Fibroblast of skin of right quadriceps (primary cell): ENCODE results near the gene MFGE8.

Source experiments
- DNase-seq: peaks from one replicate; pipeline ENCODE4 v3.0.0-alpha.2; 2013

MFGE8 gene

GRCh38 chr15:88897456-88898194 is 15.6 kb downstream of the MFGE8 start:
- peak; percentile 78 for DNase-seq

GRCh38 chr15:88897142-88897455 is 16.1 kb downstream of the MFGE8 start:
- no peak for DNase-seq

DNA sequence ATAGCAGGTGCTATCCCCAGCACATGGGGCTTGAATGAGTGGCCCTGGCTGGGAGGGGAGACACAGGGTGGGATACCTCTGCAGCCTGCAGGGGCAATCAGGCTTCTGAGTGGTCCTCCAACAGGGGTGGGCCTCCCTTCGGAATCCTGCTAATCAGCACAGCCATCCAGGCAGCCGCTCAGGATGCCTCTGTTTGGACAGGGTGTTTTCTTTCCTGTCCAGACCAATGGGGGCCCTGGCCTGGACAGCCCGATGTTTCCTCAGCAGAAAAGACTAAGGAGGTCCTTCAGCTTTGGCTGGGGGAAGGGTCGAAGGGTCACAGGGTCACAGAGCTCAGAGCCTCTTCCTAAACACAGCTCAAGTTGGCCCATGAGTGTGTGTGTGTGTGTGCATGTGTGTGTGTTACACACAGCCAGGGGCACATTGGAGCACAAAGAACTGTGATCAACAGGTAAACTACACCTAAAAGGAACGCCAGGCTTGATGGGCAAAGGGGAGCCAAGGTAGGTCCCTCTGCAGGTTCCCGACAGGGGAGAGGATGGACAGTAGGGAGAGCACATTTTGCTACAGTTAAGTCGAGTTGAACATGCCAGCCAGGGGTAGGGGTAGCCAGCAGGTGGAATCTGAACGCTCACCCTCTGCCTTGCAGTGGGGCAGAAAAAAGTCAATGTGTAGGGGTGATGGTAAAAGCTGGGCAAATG is 16.7 kb downstream of the MFGE8 start:
- no peak for DNase-seq

GRCh38 chr15:88894819-88895767 is 18.1 kb downstream of the MFGE8 start, which contains the start of gene HAPLN3:
HAPLN3 (minus strand) TSS chr15:88895544; CDS start chr15:88887298, 8,246 bp downstream.
- DNase-seq, result peak; percentile 31

GRCh38 chr15:88894348-88894818 is 18.8 kb downstream of the MFGE8 start:
- peak; percentile 38 for DNase-seq

- DNase-seq, result no peak
Observed at GRCh38 chr15:88891540-88892254, 21.5 kb downstream of the MFGE8 start.

GRCh38 chr15:88890495-88890894 is 22.7 kb downstream of the MFGE8 start:
- peak; percentile 56 for DNase-seq

- no peak for DNase-seq
Observed at GRCh38 chr15:88888719-88889118, 24.5 kb downstream of the MFGE8 start.

GRCh38 chr15:88887068-88887580 is 26.1 kb downstream of the MFGE8 start:
- no peak for DNase-seq

- peak; percentile 69 for DNase-seq
Observed at GRCh38 chr15:88882785-88883184, 30.4 kb downstream of the MFGE8 start.

GRCh38 chr15:88881775-88882174 is 31.4 kb downstream of the MFGE8 start:
- peak; percentile 39 for DNase-seq

DNA sequence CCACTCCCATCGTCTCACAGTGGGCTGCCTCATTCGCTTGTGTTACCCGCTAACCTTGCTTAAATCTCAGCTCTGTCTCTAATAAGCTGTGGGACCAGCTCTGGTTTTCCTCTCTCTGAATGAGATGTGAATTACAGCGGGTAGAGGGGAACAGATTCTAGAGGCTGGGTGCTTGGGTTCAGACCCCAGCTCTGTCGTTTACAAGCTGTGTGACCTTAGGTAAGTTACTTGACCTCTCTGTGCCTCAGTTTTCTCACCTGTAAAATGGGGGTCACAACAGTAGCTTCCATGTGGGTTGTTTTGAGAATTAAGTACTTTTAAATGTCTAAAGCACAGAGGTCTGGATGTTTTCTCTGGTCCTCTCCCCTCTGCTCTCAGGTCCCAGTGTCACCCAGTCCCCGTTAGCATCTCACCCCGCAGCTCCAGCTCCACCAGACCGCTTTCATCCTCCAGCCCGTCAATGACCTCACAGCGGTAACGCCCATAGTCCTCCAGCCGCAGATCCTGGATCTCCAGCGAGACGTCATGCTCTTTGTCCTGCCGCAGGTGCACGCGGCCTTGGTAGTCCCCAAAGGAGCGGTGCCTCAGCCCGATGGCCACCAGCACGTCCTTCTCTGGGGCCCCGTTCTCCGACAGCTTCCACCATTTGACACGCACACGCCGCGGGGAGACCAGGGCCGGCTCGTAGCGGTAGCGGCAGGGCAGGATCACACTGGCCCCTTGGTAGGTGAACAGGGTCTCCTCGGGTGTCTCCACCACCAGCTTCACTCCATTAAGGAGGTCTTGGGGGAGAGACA is 32.0 kb downstream of the MFGE8 start:
- DNase-seq, result no peak

DNA sequence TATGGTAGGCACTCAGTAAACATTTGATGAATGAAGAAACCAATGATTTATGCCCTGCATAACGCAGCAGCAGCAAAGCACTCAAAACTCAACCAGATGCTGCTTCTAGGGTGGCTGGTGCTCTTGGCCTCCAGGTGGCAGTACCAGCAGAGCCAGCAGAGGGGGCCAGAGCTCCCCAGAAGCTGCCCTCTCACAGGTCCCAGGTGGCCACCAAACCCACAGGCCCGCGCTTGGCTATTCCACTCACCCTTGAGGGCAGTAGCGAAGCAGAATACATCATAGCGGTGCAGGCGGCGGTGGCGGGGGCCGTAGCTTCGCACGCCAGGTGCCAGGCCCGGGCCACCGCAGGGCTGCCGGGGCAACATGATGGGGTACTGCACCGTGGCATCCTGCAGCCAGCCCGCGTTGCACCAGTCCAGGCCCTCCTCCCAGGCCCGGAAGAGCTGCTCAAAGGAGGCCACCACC is 34.4 kb downstream of the MFGE8 start:
- peak; percentile 51 for DNase-seq

DNA sequence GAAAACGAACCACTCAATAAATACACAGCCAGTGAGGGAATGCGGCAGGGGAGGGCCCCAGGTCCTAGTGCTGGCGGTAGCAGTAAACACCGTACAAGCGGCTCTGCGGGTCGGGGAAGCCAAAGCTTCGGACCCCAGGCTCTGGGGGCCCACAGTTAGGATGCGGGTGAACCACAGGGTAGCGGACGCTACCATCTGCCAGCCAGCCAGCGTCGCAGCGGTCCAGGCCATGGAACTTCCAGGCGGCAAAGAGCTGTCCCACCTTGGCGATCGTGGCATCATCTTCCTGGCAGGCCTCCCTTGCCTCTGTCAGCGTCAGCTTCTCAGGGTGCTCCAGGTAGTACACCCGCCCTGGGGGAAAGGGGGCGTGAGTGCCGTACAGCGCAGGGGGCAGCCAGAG is 35.3 kb downstream of the MFGE8 start:
- no peak for DNase-seq

- DNase-seq, result no peak
Observed at GRCh38 chr15:88877415-88877814, 35.8 kb downstream of the MFGE8 start.

DNA sequence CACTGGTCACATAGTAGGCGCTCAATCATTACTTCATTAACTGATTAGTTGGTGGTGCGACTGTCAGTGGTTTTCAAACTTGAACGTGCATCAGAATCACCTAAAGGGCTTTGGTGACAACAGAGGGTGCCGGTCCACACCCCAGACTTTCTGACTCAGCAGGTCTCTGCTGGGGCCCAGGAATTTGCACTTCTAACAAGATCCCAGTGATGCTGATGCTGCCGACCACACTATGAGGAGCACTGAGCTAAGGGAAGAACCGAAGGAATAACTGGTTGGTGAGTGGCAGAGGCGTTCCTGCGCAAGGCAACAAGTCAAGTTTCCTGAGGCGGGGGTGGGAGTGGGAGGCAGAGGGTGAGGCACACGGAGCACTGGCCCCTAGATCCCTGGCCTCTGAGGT is 36.6 kb downstream of the MFGE8 start:
- no peak for DNase-seq

- DNase-seq, result no peak
Observed at GRCh38 chr15:88874684-88875083, 38.5 kb downstream of the MFGE8 start.

DNA sequence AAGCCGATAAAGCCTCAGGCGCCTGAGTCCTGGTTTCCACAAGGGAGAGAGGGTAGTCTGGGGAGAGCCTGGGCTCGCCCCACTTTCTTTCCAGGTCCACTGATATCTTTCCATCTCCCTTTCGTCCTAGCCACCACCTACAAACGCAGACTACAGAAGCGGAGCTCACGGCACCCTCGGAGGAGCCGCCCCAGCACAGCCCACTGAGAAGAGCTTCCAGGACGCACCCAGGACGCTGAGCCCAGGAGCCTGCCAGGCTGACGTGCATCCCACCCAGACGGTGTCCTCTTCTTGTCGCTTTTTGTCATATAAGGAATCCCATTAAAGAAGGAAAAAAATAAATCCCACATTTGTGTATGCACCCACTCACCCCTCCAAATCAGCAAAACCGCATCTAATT is 38.9 kb downstream of the MFGE8 start:
- DNase-seq, result no peak

GRCh38 chr15:88873786-88874185 is 39.4 kb downstream of the MFGE8 start:
- DNase-seq, result no peak

- DNase-seq, result no peak
Observed at GRCh38 chr15:88872706-88873105, 40.5 kb downstream of the MFGE8 start.

DNA sequence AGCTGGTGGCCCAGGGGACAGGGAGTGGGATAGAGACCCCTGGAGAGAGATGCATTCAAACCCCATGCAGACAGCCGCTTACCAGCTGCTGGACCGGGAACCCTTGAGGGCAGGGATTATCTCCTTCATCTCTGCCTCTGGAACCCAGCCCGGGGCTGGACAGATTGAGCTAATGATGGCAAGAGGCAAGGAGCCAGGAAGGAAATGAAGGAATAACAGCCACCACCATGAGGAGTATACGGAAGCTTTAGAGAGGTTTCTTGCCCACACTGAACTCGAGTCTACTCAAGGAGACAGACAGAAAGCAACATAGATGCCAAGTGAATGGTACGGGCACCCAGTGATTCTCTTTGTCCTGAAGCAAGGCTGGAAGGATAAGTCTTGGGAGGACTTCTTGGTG is 41.1 kb downstream of the MFGE8 start:
- DNase-seq, result no peak
